Measurements from ENCODE around the gene ADAMTSL5.
A peak's percentile ranks its signal among the peaks of the same experiment; 100 is the strongest.
"Not testable (repeated sequence)": the region's sequence is repeated elsewhere in the genome, so short reads cannot be mapped to it uniquely, and the experiment has no call there.

The ADAMTSL5 gene, protein sequence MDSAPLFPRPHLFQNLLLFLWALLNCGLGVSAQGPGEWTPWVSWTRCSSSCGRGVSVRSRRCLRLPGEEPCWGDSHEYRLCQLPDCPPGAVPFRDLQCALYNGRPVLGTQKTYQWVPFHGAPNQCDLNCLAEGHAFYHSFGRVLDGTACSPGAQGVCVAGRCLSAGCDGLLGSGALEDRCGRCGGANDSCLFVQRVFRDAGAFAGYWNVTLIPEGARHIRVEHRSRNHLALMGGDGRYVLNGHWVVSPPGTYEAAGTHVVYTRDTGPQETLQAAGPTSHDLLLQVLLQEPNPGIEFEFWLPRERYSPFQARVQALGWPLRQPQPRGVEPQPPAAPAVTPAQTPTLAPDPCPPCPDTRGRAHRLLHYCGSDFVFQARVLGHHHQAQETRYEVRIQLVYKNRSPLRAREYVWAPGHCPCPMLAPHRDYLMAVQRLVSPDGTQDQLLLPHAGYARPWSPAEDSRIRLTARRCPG

DNA sequence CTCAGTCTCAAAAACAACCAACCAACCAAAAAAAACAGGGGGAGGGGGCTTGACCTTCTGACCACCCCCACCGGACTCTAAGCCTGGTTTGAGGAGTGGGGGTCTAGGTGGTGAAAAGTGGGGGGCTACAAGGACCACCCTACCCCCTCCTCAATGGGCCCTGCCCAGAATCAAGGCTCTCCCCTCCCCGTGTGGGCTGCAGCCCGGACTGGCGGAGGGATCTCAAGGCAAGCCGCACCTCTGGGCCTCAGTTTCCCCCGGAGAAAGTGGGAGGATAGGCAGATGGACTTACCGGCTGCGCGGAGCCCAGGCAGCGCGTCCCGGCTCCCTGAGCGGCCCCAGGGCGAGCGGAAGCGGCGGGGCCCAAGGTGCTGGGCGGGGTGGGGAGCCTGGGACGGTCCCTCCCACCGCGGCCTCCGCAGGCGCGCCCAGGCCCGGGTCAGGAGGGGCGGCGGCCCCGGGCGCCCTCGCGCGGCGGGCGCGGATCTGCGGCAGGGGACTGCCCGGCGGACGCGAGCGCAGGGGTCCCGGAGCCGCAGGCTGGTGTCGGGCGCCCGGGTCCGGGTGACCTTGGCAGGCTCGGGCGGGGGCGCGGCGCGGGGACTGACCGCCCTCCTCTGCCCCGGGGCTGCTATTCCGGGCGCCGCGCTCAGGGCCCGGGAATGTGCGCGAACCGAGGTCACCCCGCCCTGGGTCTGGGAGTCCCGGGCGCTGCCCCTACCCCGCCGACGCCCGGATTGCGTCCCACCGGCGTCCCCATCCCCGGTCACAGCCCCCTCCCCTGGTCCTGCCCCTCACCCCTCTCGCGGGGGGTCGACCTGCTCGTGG, at the start of gene ADAMTSL5:
Gene ADAMTSL5, minus strand, starts transcription at position 349 of the 828 bp plus-strand sequence. CDS start 2,076 bp downstream, outside the sequence.
- peak; percentile 37 for DNase-seq

DNA sequence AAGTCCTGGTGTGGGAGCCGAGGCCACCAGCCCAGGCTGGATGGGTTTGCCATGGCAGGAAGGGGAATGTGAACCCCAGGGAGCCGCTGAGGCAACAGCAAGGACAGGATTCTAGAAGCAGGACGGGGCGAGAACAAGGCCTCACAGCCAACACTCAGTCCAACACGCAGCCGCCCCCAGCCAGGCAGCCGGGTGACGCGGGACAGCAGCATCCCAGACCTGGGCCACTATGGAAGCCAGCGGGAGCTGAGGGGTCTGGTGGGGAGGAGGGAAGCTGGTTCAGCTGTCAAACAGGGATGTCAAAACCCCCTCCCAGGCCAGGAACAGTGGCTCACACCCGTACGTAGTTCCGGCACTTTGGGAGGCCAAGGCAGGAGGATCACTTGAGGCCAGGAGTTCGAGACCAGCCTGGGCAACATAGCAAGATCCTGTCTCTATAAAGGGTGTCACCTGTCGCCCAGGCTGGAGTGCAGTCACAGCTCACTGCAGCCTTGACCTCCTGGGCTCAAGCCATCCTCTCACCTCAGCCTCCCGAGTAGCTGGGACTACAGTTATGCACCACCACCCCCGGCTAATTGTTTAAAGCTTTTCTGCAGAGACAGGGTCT, 48.5 kb upstream of the ADAMTSL5 start:
- no peak for DNase-seq

DNA sequence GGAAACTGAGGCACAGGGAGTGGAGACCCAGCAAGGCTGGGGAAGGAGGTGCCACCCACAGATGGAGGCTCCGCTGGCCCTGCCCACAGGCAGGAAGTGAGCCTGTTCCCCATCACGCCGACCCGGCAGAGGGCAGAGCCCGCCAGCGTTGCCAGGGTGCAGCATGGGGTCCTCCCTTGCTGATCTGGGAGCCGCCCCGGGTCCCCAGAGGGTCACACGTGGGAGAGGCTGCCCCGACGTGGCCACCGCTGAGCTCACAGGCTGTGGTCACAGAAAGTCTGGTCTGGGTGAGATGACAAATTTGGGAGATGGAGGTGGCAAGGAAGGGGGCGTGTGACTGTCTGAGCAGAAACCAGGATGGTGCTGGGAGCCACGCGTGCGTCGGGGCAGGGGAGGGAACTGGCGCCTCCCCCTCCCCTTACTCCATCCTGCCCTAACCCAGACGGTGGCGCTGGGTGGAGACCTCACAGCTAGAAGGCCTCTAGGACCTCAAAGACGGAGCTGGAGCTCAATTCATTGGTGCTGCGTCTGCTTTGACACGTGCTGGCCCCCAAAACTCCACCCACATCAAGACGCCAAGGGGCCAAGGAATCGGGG, 47.6 kb upstream of the ADAMTSL5 start:
- DNase-seq, result no peak

DNA sequence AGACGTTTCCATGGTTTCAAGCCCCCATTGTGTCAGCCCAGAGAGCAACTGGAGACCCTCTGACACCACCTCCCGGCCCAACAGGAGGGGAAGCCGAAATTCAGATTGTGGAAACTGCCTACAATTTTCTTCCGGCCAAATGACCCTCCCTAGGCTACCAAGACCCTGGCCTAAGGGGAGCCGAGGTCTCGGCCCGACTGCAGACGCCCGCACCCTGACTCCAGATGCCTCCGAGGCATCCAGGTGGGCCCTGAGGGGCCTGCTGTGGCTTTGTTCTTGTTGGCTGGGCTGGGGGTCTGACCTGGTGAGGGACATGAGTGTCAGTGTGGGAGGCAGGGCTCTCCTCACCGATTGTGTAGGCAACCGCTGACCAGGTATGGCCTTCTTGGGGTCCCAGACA, 45.7 kb upstream of the ADAMTSL5 start:
- DNase-seq, result no peak

DNA sequence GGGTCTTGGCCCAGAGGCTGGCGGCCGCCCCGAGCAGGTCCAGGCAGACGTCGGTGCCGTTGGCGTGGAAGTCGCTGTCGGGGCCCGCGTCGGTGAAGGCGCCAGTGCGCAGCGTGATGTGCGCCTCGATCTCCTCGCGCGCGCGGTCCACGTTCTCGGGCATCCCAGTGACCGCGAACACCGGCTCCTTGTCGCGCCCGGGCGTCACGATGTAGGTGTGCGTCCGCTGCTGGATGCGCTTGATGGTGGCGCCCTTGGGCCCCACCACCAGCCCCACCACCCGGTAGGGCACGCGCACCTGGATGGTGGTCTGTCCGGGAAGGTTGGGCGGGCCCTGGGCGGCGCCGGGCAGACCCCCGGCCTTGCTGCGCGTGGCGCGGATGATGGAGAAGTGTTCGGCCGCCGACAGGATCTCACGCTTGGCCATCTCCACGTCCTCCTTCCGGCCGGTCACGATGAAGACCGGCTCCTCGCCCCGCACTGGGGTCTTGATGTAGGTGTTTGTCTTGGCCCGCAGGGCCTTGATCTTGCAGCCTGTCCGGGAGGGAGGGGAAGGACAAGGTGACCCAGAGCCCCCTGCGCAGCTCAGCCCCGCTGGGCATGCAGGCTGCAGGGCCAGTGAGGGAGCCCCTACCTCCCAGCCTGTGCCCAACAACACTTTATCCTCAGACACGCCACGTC, 43.7 kb upstream of the ADAMTSL5 start:
- no peak for DNase-seq

DNA sequence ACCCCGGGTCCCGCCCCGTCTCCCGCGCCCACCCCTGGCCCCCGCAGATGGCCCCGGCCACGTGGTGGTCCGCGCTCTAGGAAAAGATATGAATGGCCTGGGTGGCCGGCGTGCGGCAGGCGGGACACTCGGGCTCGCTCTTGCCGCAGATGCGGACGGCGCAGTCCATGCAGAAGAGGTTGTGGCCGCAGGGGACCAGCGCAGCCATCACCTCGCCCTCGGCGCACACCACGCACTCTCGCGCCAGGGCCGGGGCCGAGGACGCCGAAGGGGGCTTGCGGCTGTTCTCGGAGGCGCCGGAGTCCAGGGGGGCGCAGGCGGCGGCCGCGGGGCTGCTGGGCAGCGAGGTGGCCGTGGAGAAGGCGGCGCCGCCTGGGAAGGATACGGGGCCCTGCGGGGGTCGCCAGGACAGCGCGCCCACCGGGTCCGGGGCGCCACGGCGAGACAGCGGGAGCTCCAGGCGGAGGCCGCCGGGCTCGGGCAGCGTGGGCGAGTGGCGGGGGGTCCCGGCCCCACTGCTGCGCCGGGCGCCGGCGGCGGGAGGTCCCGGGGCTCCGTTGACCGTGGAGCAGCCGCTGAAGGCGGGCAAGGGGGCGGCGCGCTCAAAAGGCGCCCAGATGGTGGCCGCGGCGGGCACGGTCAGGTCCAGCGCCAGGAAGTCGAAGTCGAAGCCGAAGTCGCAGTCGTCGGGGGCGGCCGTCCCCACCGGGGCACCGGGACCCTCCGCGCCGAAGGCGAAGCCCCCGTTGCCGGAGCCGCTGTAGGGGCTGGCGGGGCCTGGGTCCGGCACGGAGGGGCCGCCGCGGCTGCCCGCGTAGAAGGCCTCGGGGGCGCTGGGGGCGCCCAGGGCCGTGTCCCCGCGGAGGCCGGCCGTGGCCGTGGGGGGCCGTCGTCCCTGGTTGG, 42.9 kb upstream of the ADAMTSL5 start:
- no peak for DNase-seq

DNA sequence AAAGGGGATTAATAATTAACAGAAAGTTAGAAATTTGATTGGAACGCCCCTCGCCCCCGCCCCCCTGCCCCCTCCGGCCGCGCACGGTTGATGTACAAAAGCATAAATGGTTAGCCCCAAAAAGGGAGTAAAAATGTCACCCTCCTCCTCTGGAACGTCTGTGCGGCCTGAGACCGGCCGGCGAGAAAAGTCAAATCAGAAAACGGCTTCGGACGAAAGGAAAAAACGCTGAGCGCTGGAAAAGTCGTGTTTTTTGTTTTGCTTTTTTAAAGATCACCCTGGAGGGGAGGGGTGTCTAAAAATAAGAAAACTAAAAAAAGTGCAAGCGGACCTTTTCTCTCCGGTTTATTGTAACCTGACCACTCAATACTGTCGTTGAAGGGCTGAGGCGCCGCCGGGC, 42.1 kb upstream of the ADAMTSL5 start:
- no peak for DNase-seq

DNA sequence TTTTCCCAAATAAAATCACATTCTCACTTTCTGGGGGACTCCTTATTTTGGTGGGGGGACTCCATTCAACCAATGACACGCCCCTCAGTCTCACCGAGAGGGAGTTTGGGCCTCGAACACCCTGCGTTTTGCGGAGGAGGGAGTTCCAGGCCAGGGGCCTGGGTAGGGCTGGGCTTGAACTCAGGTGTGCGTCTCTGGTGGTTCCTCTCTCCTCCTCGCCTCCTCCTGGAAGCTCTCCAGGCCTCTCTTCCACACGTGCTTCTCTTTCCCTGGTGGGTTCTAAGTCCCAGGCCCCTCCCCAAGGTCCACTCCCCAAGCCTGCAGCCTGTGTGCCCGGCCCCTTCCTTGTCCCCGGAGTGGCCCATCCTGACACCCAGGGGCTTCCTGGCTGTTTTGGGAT, 40.6 kb upstream of the ADAMTSL5 start:
- no peak for DNase-seq

DNA sequence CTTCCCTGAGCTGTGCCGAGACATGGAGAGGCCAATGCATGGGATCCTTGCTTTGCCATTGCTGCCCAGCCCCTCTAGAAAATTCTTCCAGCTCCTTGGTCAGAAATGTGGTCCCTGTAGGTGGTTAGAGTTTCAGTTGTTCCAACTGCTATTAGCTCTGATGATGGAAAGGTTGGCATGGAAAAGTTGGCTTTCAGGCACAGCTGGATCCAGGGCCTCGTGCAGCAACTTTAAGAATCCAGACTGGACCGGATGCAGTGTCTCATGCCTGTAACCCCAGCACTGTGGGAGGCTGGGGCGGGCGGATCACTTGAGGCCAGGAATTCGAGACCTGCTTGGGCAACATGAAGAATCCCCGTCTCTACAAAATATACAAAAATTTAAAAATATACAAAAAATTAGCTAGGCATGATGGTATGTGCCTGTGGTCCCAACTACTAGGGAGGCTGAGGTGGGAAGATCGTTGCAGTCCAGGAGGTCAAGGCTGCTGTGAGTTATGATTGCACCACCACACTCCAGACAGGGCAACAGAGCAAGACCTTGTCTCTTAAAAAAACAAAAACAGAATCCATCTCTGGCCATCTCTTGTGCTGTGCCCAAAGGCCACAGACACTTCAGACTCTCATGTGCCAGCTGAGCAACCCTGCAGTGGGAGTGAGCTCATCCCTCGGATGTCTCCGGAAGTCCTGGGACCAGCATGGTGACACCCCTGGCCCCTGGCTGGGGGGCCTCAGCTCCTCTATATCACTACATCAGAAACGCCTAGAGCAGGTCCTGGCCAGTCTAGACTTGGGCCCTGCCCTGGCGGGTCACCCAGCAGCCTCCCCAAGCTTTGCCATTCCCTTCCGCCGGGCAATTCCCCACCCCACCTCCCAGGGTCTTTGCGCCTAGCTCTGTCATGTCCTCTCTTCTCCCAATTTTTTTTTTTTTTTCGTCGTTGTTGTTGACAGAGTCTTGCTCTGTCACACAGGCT, 38.5 kb upstream of the ADAMTSL5 start:
- DNase-seq, result no peak

DNA sequence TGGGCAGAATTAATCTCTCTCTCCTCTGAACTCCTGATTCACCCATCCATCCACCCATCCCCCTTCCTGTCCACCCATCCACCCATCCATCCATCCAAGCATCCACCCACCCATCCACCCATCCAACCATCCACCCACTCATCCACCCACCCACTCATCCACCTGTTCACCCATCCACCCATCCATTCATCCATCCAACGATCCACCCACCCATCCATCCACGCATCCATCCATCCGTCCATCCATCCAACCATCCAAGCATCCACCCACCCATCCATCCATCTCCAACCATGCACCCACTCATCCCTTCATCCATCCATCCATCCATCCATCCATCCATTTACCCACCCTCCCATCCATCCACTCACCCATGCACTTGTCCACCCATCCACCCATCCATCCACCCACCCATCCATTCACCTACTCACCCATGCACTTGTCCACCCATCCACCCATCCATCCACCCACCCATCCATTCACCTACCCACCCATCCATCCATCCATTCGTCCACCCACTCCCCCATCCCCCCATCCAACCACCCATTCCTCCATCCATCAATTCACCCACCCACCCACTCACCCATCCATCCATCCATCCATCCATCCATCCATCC, 36.6 kb upstream of the ADAMTSL5 start:
- DNase-seq, result no peak

DNA sequence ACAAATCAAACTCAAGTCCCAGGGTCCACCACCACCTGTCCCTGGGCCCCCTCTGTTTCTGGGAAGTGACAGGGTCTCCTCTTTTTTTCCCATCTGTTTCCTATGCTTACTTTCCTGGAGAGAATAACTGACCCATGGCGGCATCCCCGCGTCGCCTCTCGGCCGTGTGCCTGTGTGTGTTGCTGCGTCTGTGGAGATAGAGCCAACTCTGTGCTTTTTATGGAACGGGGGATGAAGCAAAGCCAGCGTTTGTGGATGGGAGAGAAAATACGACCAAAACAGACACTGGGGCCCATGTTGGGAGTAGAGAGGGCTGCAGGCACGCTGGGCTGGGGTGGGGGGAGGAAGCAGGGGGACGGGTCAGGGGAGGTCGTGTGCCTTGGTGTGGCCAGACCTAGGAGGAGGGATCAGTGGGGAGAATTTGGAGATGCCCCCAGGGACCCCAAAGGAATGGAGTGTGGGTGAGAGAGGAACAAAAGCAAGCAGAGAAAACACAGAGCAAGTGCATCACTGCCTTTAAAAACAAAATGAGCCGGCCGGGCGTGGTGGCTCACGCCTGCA, 27.6 kb upstream of the ADAMTSL5 start:
- DNase-seq, result no peak

DNA sequence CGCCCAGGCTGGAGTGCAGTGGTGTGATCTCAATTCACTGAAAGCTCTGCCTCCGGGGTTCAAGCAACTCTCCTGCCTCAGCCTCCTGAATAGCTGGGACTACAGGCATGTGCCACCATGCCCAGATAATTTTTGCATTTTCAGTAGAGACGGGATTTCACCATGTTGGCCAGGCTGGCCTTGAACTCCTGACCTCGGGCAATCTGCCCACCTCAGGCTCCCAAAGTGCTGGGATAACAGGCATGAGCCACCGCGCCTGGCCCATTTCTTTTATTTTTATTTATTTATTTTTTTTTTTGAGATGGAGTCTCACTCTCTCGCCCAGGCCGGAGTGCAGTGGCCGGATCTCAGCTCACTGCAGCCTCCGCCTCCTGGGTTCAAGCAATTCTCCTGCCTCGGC, 26.9 kb upstream of the ADAMTSL5 start:
- DNase-seq, result not testable (repeated sequence)

DNA sequence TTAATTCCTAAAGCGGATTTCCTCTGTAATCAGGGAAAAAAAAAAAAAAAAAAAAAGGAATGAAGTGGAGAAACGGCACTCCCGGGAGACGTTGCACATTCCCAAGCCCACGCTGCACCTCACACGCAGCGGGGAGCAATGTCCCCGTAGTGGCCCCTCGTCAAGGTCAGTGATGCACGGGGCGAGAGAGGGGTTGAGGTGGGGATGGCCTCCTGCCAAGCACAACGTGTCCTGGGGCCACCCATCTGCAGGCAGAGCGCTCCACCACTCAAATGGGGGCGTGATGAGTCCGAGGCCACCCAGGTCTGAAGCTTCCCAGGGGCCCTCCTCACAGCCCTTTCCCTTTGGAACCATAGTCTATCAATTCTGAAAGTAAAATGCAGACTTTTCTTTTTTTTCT, 26.2 kb upstream of the ADAMTSL5 start:
- DNase-seq, result no peak

DNA sequence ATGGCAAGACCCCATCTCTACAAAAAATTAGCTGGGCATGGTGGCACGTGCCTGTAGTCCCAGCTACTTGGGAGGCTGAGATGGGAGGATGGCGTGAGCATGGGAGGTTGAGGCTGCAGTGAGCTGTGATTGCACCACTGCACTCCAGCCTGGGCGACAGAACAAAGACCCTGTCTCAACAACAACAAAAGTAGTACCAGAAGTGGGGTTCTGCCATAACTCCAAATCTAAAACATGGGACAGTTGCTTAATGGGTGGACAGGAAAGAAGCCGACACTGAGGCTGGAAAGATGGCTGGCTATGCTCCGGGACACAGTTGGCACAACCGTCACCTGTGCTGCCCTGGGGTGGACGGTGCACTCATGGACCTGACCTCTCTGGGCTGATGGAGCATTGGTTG, 22.9 kb upstream of the ADAMTSL5 start:
- not testable (repeated sequence) for DNase-seq

DNA sequence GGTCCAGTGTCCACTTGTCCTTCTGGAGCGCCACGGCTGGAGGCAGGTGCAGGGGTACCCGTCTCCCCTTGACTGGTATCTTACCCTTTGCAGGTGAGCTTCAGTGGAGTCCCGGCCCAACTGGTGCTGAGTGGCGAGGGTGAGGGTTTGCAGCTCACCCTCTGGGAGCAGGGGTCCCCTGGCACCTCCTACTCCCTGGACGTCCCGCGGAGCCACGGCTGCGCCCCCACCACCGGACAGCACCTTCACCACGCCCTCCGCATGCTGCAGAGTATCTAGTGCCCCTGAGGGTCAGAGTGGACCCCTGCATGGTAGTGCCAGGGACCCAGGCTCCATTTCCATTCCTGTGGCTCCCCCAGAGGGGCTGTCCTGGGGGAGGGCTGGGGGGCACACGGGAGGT, 22.2 kb upstream of the ADAMTSL5 start:
- no peak for DNase-seq

DNA sequence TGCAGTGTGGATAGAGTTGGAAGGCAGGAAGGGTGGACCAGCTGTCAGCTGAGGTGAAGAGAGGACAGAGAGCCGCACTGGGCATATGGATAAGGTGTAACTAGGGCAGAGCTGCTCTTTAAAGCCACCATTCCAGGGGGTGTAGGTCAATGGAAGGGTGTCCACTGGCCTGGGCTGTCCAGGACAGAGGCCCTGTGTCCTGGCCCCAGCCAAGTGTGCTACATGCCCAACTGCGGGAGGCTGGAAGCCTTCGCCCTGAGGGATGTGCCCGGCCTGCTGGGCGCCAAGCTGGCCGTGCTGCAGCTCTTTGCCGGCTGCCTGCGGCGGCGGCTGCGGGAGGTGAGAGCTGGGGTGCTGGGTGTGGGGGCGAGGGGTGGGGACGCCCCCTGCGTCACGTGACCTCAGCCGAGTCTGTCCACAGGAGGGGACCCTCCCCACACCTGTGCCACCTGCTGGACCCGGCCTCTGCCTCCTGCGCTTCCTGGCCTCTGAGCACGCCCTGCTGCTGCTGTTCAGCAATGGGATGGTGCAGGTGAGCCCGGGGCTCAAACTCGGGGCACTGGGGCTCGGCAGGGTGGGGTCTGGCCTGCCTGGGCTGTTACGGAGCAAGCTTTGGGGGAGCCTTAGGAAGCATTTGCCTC, 20.8 kb upstream of the ADAMTSL5 start:
- no peak for DNase-seq

DNA sequence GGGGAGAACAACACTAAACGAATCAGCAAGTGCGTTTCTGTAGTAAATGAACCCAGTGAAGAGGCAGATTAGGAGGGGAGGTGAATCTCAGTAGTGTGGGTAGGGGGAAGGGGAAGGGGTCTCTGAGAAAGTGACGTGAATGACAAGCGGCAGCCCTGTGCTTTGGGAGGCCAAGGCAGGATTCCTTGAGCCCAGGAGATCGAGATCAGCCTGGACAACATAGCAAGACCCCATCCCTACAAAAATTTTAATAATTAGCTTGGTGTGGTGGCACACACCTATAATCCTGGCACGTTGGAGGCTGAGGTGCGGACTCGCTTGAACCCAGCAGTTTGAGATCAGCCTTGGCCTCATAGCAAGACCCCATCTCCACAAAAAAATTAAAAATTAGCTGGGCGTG, 19.2 kb upstream of the ADAMTSL5 start:
- no peak for DNase-seq

DNA sequence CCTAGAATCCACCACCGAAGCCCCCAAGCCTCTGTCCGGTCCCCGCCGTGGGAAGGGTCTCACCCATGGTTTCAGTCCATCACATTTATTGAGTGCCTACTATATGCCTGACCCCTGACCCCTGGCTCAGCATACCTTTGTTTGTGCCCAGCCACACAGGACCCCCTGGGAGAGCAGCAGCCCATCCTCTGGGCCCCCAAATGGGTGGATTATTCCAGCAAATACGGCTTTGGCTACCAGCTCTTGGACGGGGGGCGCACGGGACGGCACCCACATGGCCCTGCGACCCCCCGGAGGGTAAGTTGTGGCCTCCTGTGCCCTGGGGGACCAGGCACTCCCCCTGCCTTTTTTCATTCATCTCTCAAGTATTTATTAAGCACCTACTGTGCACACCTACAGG, 18.8 kb upstream of the ADAMTSL5 start:
- DNase-seq, result no peak

DNA sequence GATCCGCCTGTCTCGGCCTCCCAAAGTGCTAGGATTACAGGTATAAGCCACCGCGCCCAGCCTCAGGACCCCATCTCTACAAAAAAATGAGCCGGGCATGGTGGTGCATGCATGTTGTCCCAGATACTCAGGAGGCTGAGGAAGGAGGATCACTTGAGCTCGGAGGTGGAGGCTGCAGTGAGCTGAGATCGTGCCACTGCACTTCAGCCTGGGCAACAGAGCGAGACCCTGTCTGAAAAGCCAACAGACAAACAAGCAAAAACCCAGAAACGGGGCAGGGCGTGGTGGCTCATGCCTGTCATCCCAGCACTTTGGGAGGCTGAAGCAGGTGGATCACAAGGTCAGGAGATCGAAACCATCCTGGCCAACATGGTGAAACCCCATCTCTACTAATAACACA, 18.0 kb upstream of the ADAMTSL5 start:
- not testable (repeated sequence) for DNase-seq
